DMS79 (cell line): ENCODE data around the gene CHIT1.

Experiments used
- DNase-seq: peaks from one replicate; lab custom pipeline; 2025; lab: John Stamatoyannopoulos, UW

Gene CHIT1

DNA sequence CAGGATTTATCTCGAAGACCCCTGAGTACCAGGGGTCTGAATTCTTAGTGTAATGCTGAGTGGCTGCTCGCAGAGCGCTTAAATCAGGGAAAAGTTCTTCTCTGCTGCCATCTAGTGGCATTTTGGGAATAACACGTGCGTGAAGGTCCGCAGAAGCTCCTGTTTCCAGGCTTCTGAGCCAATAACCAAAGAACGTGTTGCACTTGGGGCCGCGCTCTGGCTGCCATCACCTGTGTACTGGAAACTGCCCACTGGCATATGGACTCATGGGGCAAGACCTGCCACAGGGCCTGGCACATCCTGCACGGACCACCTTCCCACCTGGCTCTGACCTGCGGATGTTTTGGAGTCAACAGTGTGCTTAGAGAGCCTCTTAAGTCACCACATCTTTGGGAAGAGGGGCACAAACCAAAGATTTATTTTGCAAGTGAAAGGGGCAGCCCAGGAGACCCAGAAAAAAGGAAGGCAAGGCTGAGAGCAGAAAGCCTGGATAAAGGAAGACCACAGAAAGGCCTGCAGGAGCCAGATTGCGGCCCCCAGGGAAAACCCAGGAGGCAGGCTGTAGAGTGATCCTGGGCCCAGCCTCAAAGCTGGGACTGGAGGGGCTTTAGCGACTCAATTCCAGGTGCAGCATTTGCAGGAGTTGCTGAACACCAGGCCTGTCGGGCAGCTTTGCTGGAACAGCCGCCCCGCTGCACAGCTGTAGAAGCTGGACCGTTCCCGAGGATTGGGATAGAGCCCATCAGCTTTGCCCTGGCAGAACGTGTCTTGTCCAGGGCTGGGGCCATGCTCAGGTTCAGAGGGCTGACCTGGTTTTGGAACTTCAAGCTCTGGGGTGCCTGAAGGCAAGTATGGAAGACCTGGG is 13.0 kb downstream of the CHIT1 start:
- DNase-seq = peak; percentile 6

DNA sequence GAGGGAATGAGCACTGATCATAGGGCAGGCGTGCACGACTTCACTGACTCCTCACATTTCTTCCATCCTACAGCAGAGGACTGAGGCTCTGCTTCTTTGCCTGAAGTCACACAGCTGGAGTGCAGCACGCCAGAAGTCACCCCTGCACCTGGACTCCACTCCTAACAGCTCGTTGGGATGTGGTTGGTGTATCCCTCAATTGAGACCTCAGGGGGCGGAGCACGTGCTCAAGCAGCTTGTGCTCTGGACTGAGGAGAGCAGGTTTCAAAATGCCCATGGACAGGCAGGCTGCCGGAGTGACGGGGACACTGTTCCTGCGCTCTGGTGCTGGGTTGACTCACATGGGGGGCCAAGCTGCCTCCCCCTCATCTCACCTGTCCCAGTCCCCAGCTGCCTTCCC is 13.9 kb downstream of the CHIT1 start:
- DNase-seq = peak; percentile 63

DNA sequence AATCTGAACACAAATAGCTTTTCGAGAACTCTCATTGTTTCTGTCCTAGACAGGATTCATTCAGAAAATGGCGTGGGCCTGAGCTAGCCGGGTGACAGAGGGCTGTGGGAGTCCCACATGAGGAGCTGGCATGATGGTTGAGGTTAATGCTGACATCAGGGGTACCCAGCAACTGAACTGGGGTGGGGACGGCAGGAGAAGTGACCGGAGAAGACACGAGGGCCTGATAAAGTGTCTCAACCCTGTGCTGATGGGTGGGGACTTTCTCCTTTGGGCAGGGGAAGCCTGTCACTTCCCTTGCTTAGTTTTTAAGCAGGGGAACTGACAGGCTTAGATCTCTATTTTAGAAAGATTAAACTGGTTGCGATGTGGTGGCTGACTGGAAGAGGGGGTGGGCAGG is 14.6 kb downstream of the CHIT1 start:
- no peak for DNase-seq

DNA sequence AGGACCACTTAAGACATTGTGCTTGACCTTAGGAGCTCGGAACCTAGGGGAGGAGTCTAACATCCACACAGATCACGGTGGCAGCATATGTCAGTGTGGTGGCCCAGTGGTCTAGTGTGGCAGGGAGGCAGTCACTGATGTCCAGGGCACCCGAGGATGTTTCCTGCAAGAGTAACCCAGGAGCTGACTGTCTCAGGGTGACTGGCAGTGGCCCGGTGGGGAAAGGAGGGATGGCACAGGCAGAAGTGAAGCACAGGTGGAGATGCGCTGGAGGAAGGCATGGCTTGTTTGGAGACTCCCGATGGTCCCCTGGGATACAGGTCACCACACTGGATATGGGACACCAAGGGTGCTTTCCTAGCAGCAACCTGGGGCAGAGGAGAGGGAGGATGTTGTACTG is 16.3 kb downstream of the CHIT1 start:
- DNase-seq = no peak

DNA sequence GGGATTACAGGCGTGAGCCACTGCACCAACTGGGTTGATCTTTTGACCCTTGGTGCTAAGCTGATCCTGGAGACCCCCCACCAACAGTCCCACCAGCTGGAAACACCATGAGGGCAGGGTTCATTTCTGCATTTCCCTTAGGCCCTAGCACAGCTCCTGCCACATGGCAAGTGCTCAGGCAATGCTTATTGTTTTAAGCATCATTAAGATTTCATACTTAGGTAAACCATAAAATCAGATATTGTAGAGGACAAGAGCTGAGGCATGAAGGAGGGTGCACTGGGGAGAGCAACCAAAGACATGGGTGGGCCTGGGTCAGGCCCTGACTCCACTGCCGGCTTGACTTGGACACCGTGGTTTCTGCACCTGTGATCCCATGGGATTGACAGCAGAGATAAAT is 17.7 kb downstream of the CHIT1 start:
- DNase-seq = no peak

DNA sequence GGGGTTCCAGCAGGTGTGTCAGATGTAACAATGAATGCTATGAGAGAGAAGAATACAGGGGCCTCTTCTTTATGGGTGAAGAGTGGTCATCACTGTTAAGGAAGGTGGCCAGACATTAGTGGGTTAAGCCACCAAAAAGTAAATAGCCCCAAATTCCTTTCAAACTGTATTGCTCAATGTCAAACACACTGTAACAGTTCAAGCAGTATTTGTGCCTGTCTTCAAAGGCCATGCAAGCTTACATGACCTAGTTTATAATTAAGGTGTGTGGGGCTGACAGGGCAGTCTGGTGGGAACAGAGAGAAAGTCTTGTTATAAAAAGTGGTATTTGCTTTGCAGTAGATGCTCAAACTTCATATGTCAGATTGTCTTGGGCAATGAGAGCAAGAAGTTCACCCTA is 18.5 kb downstream of the CHIT1 start:
- DNase-seq = no peak

DNA sequence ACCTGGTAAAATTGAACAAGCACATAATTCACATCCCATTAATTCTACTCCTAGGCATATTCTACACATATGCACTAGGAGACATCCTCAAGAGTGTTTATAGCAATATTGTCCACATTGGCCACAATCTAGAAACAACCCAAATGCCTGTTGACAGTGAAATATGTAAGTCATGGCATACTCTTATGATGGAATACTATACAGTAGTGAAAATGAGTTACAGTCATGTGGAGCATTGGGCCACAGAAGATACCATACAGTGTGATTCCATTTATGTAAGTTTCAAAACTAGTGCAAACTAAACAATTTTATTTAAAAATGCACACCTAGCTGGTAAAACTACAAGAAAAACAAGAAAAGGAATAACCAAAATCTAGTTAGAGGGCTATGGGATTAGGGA is 19.1 kb downstream of the CHIT1 start:
- DNase-seq = no peak

DNA sequence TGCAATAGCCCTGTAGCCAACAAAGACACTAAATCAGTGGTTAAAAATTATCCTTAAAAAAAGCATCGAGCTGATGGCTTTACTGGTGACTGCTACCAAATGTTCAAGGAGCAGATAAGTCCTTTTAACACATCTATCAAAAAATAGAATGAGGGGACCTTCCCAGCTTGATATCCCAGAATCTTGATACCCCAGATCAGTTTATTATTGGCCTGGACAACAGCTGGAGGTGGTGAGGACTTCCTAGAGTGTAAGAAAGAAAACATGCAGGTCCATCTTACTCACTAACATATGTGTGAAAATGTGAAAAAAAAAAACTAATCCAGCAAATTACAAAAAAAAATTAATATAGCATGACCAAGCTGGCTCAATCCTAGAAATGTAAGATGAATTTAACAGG is 21.3 kb downstream of the CHIT1 start:
- DNase-seq = no peak

DNA sequence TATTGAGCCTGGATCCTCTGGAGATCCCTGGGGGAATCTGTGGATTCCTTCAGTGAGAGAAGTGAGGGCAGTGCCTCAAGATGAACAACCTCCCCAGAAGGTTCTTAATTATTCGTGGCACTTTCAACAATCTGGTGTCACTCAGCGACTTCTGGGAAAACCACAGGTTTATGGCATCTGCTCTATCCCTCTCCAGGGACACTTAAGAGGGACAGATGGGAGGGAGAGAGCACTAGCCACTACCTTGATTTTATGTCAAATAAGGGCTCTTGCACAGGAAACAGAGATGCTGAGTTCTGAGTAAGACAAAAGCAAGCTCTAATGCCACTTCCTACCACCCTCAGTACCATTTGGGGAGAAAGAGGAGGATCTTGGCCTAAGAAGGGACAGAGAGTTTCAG is 21.7 kb downstream of the CHIT1 start:
- no peak for DNase-seq

DNA sequence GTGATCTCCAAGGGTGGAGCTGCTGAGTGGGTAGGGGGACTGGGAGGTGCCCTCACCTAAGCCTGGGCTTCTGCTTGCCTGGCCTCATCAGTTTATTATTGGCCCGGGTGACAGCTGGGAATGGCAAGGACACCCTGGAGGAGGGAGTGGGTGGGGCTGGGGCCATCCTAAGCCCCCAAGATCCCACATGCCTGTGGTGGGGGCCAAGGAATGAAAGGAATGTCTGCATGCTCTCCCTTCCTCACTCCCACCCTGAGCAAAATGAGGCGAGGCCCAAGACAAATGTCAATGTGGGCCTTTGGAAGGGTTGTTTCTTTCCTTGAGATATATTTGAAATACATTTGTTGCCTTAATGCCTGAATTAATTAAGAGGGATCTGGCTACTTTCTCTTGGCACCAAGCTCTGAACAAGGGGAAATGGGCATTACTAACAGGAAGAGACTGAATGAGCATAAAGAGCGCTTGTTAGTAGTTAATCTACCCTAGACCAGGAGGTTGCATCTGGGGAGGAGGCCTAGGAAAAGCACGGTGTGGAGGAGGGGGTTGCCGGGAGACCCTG is 23.3 kb downstream of the CHIT1 start:
- DNase-seq = no peak

DNA sequence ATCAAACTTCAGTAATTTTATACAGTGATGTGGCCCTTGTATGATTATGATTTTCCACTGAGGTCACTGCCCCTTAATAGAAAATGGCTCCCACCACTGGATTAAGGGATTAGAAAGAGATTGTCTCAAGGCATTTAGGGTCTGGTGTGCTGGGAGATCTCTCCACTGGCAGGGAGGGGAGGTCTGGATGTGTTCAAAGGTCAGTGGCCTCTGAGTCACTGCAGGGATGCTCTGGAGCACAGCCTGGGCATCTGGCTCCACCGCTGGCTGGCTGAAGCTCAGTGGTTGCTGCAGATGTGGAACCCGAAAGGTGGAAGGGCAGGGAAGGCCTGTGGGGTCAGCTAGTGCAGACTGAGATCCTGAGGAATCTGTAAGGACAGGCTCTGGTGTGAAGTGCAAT is 24.7 kb downstream of the CHIT1 start:
- no peak for DNase-seq

DNA sequence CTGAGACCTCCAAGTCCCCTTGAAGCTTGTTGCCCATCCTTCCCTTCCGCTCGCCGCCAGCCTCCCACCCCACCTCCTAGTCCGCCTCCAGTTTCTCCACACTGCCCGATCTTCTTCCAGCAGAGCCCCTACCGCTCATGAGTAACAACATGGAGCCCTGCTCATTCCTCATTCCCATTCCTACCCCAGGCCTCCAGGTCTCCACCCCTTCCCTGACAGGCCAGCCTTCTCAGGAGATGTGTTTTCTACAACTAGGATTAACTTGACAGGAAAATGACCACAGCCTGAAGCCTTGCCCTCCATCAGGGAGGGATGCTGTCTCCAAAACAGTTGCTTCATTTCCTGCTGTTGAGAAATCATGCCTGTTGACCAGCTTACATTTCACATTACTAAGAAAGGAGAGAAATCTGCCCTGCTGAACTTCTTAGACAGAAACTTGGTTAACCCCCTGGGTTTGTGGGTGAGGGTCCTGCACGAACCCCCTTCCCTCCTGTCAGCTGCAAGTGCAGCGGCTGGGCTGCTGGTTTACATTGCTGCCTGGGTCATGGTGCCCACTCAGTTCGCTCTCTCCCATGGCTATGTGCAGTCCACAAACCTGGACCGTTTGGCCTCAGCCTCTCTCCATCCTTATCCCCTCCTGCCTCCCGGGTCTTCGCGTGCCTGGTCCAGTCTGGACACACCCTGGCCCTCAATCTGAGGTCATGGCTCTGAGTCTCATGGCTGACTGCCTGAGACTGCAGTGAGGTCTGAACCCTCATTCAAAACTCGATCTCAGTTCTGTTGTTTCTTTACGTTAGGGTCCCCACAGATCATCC is 26.8 kb downstream of the CHIT1 start:
- DNase-seq = no peak

DNA sequence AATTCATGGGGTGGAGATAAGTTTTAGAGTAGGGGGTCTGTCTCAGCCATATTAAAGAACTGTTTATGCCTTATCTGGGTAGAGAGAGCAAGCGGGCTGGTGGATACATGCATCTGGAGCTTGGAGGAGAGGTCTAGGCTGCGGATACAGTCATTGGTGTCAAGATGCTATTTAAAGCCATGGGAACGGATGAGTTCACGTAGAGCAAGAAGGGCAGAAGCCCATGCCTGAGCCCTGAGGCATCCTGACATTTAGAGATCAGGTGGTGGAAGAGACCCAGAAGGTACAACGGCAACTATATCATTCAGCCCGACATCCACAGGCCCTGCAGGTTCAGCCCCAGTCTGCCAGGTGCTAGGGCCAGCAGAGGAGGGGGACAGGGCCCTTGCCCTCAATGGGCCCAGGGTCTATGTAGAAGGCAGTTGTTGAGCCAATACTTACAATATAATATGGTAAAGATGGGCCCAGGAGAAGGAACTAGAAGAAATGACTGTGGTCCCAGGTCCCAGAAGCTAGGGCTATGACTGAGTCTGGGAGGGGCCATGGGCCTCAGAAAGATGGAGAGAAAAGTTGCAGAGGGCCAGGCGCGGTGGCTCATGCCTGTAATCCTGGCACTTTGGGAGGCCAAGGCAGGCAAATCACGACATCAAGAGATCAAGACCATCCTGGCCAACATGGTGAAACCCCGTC is 27.8 kb downstream of the CHIT1 start:
- no peak for DNase-seq

DNA sequence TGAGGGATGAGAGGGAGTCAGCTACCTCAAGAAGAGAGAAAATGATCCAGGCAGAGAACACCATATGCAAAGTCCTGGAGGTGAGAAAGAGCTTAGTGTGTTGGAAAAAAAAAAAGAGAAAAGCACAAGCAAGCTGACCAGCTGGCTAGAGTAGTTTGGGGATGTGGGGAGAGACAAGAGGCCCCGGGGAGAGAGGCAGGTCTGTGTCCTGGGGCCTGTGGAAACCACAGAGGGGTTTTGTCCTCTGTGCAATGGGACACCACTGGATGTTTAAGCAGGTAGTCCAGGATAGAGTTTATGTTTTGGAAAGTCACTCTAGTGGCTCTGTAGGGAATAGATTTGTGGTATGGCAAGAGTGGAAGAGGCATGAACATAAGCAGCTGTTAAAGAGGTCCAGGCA is 28.6 kb downstream of the CHIT1 start:
- no peak for DNase-seq

DNA sequence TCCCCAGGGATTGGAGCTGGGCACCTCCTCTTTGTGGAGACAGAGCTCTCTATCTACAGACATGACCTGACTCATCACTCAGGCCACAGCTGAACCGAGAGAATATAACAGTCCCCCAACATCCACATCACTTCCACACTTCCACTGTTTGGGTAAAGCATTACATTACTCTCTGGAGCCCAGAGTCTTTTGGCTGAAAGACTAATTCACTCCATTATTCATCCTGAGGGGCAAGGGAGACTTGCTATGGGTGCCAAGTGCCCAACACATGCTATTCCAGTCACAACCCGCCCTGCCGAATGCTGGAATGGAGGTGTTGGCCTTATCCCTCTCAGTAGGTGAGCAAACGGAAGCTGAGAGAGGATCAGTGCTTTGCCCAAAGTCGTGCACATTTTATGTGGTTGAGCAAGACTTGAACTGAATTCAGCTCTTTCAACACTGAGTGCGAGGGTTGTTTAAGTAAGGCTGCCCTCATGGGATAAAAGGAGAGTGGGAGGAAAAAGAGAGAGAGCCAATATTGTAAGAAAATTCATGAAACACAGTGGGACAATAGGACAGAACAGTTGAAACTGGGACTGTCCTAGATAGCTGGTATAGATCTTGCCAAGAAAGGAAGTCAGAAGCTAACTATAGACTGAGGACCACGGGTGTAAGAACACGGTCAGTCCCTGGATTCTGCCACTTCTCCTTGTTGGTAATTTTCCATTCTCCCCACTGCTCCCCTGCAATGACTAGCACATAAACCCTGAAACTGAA is 29.5 kb downstream of the CHIT1 start:
- DNase-seq = no peak

DNA sequence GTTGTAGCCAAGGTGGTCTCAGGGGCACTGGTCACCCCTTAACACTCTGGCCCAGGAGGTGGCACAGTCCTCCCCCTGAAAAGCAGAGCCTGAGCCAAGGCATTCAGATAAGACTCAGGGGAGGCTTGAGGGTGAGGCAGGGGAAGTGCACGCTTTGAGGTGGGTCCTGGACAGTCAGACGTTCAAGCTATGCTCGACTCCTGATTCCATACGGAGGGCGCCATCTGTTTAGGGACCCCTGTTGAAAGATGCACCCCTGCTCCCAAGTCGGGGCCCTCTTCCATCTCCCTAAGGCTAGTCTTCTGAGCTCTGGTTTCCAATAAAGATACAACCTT is 30.0 kb downstream of the CHIT1 start:
- DNase-seq = no peak

DNA sequence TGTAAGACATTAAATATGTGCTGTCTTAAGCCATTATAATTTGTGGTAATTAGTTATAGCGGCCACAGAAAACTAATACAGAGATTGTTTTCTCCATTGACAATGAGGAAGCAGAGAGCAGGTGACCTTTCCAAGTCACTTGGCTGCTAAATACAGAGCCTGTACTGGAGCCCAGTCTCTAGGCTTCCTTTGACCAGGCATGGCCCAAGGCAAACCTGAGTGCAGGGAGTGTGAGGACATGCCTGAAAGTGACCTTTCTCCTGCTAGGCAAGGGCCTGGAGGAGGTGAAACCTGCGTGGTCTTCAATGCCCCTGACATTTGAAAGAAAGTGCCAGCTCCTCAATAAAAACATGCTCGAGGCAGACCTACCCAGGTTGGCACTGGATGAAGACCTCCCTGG is 30.5 kb downstream of the CHIT1 start:
- DNase-seq = no peak

DNA sequence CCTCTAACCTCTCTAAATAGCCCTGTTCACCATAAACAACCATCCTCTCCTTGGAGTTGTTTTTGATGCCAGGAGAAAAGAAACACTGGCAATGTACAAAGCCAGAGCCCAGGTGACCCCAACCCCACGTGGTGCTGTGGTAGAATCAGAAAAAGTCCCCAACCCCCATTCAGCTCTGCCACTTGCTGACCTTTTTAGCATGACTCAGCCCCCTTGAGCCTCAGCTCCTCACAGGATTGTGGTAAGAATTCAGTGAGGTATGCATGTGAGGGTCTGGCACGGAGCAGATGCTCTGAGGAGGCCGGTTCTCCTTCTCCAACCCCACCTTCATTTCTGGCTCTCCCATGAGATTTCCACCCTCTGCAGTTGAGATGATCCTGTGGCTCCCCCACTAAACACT is 31.8 kb downstream of the CHIT1 start:
- DNase-seq = no peak

DNA sequence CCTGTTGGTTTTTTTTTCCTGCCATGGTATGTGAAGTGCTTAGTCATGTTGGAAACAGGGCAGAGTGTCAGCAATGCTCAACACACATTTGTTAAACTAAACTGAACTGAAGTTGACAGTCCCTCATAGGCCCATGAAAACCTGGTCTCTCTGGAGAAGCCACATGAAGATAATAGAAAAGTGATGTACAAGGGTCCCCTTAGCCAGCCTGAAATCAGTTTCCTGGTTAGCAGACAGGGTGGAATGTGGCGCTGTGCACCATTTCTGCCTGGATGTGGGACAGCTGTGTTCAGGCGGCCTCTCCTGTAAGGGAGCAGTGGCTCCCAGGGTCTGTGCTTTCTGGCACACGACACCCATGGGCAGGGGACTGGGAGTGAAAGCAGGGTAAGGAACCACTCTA is 33.1 kb downstream of the CHIT1 start:
- DNase-seq = no peak

DNA sequence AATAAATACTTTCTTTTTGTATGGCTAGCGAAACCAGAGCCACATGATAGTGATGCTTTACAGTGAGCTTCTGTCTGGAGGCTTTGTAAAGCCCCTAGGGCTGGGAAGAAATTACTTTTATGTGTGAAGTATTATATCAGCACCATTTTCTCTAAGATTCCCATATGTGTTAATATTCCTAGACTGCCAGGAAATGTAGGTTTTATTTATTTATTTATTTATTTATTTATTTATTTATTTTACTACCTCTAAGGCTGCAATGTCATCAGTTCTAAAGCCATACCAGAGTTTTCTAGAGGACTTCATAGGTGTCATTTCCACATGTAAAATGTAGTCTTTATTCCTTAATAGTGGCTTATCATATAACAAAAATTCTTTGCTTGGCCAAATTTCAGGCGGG is 38.5 kb downstream of the CHIT1 start:
- DNase-seq = no peak

DNA sequence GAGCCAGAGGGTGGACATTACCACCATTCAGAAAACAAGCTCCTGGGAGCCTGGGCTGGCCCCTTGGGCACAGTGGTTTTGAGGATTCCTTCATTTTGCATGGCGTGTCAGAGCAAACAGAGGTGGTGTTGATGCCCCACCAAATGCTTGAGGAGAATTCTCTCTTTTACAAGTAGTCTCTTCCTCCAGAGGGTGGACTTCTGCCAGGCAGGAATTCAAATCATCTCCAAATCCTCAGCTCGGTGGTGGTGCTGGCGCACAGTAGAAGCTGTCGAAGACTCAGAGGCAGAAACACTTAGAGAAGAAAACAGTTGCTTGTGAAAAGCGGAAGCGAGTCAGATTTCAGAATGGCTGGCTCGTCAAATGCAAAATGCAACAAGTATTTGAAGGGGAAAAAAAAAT is 39.5 kb downstream of the CHIT1 start:
- peak; percentile 54 for DNase-seq

DNA sequence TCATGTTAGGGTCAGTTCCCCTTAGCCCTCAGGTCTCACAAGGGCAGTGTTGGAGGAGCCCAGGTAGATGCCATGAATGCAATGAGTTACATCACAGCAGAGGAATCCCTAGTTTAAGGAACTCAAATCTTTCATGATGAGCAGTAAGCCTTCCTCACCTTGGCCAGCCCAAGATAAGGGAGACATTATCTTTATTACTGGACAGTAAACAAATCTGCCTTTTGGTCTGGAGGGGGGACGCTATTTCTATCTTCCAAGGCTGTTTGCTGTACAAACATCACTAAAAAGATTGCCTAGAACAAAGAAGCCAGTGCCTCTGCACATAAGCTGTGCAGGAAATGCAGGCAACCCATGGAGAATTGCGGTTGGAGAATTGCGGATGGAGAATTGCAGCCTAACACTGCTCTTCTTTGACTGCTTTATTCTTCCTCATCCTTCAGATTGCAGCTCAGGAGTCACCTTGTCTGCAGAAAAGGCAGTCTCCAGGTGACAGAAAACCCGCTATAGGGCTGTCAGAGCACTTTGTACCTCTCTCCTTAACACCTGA is 40.7 kb downstream of the CHIT1 start:
- DNase-seq = no peak
